Mesothelial cell of epicardium (in vitro differentiated cells): ENCODE data around the gene TMEM183A. TPM values are rescaled to one million over a fixed set of nuclear protein-coding genes. Genes with fewer than 3 reads are reported as not detected.

Experiments used
- DNase-seq, 2 experiments: peaks; one replicate each; pipeline ENCODE4 v3.0.0; 2021; ENCODE audit warnings: low spot score in 2 of 2; ENCODE audit not compliant: unreplicated experiment in 2 of 2
- H3K27ac Mint-ChIP-seq: 2 replicates; pipeline ENCODE4 v1.8.0; 2021; ENCODE audit warnings: mixed read lengths
- H3K27me3 Mint-ChIP-seq: 2 replicates; pipeline ENCODE4 v1.8.0; 2021; ENCODE audit warnings: low read depth, mixed read lengths
- H3K36me3 Mint-ChIP-seq: 2 replicates; pipeline ENCODE4 v1.8.0; 2021; ENCODE audit warnings: mixed read lengths
- H3K4me1 Mint-ChIP-seq: 2 replicates; pipeline ENCODE4 v1.8.0; 2021; ENCODE audit warnings: mixed read lengths
- H3K4me3 Mint-ChIP-seq: 2 replicates; pipeline ENCODE4 v1.8.0; 2021; ENCODE audit warnings: mild to moderate bottlenecking, moderate library complexity, mixed read lengths
- H3K9me3 Mint-ChIP-seq: 2 replicates; pipeline ENCODE4 v1.8.0; 2021; ENCODE audit warnings: mixed read lengths
- total RNA-seq: library from RNA; stranded (reverse); gene quantifications from 3 replicates; pipeline ENCODE4 v1.2.1, GENCODE V29; 2021
- TF ChIP-seq, protein P1 (sequence below): fragments of 200-600 bp; sonication (generic); IDR thresholded peaks from one replicate; pipeline ENCODE4 v1.5.0; 2021; ENCODE audit warnings: antibody characterized with exemption; ENCODE audit not compliant: unreplicated experiment

Gene TMEM183A
- total RNA-seq, 1 donor from 2014 or later = 58.4 TPM

DNA sequence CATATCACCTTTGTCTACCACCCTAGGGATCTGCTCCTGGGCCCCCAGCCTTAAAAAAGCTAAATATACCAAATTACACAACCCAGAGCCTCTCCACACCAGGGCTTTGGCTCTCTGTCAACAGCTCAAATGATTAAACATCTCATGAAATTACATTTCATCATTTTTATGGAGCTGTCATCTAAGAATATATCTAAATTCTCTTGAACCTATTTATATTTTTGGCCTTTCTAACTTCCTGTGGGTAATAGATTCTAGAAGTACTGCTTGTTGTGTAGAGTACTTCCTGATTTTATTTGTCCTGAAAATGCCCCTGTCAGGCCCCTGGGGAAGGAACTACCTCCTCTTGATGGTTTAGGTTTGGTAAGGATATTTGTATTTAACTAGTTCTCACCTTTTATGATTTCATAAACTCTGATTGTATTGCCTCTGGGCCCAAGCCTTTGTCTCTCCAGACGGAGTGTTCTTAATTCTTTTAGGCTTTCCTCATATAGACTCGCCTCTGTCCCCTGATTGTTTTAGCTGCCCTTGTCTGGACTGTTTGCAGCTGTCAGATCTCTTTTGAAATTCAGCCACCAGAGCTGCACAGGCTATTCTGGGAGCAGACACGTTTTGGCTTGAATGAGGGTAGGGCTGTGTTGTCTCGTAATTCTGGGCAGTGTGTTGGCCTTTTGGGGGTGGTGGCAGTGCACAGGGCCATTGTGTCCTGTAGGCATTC, 62.0 kb downstream of the TMEM183A start:
- Mint-ChIP-seq H3K4me3 (no peak overlapping the region), H3K4me1 (peaks cover 22% of the 10 kb centered on the region), H3K36me3 (peaks cover 18% of the 10 kb centered on the region), H3K9me3 (no peaks in the 10 kb centered on the region), H3K27me3 (peaks cover 20% of the 10 kb centered on the region), H3K27ac (peak overlapping the region; percentile 67)
- TF ChIP-seq, protein P1, sequence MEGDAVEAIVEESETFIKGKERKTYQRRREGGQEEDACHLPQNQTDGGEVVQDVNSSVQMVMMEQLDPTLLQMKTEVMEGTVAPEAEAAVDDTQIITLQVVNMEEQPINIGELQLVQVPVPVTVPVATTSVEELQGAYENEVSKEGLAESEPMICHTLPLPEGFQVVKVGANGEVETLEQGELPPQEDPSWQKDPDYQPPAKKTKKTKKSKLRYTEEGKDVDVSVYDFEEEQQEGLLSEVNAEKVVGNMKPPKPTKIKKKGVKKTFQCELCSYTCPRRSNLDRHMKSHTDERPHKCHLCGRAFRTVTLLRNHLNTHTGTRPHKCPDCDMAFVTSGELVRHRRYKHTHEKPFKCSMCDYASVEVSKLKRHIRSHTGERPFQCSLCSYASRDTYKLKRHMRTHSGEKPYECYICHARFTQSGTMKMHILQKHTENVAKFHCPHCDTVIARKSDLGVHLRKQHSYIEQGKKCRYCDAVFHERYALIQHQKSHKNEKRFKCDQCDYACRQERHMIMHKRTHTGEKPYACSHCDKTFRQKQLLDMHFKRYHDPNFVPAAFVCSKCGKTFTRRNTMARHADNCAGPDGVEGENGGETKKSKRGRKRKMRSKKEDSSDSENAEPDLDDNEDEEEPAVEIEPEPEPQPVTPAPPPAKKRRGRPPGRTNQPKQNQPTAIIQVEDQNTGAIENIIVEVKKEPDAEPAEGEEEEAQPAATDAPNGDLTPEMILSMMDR = no peak
- DNase-seq = no peak

DNA sequence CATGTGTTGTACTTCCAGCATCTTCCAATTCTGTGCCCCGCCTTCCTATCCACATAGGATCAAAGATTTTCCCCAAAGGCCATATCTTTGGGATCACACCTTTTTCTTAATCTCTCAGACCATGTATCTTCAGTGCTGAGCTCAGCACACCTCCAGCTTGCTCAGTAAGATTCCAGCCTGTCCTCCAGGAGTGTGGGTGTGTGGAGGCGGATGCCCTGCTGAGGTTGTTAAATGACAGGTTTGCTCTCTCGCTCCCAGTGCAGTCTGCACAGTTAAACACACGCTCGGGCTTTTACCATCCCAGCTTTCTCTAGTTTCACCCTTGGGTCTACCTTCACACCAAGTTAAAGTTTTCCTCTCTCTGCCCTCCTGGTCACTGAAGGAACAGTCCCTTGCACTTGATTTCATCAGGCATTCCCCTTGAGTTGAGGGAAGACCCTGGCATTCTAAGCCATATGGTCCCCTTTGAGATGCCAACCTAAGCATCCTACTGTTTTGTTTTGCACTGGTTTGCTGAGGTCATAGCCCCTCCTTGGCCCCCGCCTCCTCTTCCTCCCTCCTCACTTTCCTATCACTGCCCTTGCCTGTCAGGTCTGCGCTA, 64.9 kb downstream of the TMEM183A start:
- no peak for DNase-seq
- TF ChIP-seq, protein P1 = no peak
- no peaks in the 10 kb centered on the region for H3K9me3 Mint-ChIP-seq
- H3K4me3 Mint-ChIP-seq = no peak overlapping the region
- H3K36me3 Mint-ChIP-seq = peaks cover 16% of the 10 kb centered on the region
- H3K27me3 Mint-ChIP-seq = peaks cover 42% of the 10 kb centered on the region
- peaks cover 22% of the 10 kb centered on the region for H3K4me1 Mint-ChIP-seq
- H3K27ac Mint-ChIP-seq = no peak overlapping the region

DNA sequence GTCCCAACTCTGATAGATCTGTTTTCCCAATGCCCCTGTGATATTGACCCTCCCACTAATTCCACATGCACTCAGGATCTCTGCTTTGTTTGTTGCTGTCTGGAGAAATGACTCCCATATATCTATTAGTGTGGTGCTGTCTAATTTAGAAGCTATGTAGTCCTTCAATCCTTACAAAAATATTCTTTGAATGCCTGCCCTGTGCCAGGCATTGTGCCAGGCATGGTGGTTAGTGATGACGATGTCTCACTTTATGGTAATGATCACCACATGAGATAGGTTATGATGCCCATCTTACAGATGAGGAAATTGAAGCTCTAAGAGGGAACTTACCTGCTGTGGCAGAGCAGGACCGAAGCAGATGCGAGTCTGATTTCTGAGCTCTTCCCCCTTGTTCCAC, 65.7 kb downstream of the TMEM183A start:
- Mint-ChIP-seq H3K36me3 (peaks cover 15% of the 10 kb centered on the region), H3K27ac (no peak overlapping the region), H3K9me3 (no peaks in the 10 kb centered on the region), H3K4me3 (no peak overlapping the region), H3K27me3 (peaks cover 50% of the 10 kb centered on the region), H3K4me1 (peaks cover 17% of the 10 kb centered on the region)
- TF ChIP-seq, protein P1 = no peak
- DNase-seq = no peak

DNA sequence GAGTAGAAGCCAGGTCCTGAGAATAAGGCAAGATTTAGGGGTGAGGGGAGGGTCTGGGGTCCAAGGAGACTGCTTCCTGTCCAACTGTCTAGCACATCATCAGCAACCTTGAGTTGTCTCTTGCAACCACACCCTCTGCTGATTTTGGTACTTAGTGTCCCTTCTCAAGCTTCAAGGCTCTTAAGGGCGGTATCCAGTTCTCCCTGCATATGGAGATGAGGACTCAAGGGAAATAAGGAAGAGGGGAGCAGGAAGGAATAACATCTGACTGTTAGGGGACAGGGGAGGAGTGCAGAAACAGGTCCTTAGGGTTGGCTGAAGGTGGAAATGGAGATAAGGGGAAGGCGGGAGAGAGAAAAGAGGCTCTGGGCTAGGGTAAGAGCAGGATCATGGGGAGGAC, 66.3 kb downstream of the TMEM183A start:
- Mint-ChIP-seq H3K27me3 (peaks cover 56% of the 10 kb centered on the region), H3K27ac (no peak overlapping the region)

More for the DNA sequence above, 66.3 kb downstream of the TMEM183A start:
- H3K4me3 Mint-ChIP-seq = no peak overlapping the region
- H3K36me3 Mint-ChIP-seq = peaks cover 13% of the 10 kb centered on the region
- TF ChIP-seq, protein P1 = no peak
- no peak for DNase-seq
- H3K9me3 Mint-ChIP-seq = no peaks in the 10 kb centered on the region
- H3K4me1 Mint-ChIP-seq = peaks cover 15% of the 10 kb centered on the region

Other genes starting within 250 kb of the TMEM183A start
- gene KDM5B, start 199.0 kb upstream of the TMEM183A start, total RNA-seq = 230 to 265 TPM (median 260 TPM) in 3 replicates
- gene PCAT6, start 196.4 kb upstream of the TMEM183A start, total RNA-seq = 9.9 to 10.6 TPM (median 9.9 TPM) in 3 replicates
- 5.9 to 7.0 TPM (median 6.5 TPM) in 3 replicates for gene RABIF, start 118.2 kb upstream of the TMEM183A start, total RNA-seq
- gene KLHL12, start 80.1 kb upstream of the TMEM183A start, total RNA-seq = 26.5 to 31.0 TPM (median 27.8 TPM) in 3 replicates
- 38.0 to 39.1 TPM (median 38.4 TPM) in 3 replicates for gene ADIPOR1, start 49.1 kb upstream of the TMEM183A start, total RNA-seq
- gene CYB5R1, start 40.1 kb upstream of the TMEM183A start, total RNA-seq = 25.9 to 26.6 TPM (median 26.1 TPM) in 3 replicates
- 35.3 to 39.4 TPM (median 38.9 TPM) in 3 replicates for gene PPFIA4, start 19.1 kb downstream of the TMEM183A start, total RNA-seq
- gene MYOG, start 78.6 kb downstream of the TMEM183A start, total RNA-seq = not detected in 3 replicates
- 2.9 to 4.3 TPM (median 3.8 TPM) in 3 replicates for gene ADORA1, start 120.4 kb downstream of the TMEM183A start, total RNA-seq
- gene MYBPH, start 168.5 kb downstream of the TMEM183A start, total RNA-seq = not detected in 3 replicates
- gene CHI3L1, start 179.3 kb downstream of the TMEM183A start, total RNA-seq = 0.13 to 0.32 TPM (median 0.22 TPM) in 3 replicates
- gene CHIT1, start 222.3 kb downstream of the TMEM183A start, total RNA-seq = 0.13 to 0.18 TPM in 2 of 3 replicates, not detected in the other